HG02571 (cell line): Measurements from ENCODE around the gene NAPB.
A peak's percentile ranks its signal among the peaks of the same experiment; 100 is the strongest.

ENCODE experiments used
- ATAC-seq: cut with Tn5 transposase; IDR thresholded peaks from one replicate; pipeline ENCODE4 v1.9.1; 2021; ENCODE audit warnings: mild to moderate bottlenecking, moderate library complexity; ENCODE audit not compliant: unreplicated experiment

Gene NAPB

DNA sequence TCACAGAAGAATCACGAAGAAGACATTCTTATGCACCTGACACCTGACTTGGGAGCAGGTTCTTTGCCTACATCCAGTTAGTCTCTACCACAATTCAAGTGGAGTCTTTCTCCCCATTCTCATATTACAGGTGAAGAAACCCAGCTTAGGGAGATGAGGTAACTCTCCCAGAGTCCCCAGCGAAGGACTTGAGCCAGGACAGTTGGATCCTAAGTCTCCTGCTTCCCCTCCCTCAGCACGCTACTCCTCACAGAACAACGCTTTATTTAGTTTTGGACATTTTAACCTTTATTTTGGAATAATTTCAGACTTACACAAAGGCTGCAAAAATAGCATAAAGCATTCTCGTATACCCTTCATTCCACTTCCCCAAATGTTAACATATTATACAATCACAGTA is 17.4 kb upstream of the NAPB start:
- no peak for ATAC-seq

DNA sequence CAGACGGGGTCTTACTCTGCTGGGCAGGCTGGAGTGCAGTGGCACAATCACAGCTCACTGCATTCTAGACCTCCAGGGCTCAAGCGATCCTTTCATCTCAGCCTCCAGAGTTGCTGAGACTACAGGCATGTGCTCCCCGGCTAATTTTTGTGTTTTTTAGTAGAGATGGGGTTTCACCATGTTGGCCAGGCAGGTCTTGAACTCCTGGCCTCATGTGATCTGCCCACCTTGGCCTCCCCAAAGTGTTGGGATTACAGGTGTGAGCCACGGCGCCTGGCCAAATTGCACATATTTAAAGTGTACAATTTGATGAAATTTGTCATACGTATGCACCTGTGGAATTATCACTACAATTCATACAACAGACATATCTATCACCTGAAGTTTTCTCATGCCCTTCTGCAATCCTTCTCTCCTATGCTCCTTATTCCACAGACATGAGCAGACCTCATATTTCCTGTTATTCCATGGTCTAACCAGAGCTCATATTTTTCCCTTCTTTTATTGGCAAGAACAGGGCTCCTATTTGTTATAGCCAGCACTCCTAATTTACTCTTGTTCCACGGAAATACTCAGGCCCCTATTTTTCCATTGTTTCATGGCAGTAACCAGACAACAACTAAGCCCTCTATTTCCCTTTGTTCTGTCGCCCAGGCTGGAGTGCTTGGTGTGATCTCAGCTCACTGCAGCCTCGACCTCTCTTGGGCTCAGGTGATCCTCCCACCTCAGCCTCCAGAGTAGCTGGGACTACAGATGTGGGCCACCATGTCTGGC is 16.0 kb upstream of the NAPB start:
- ATAC-seq = no peak

- ATAC-seq = no peak
These were observed 15.4 kb upstream of the NAPB start for GRCh38 chr20:23436681-23437080.

DNA sequence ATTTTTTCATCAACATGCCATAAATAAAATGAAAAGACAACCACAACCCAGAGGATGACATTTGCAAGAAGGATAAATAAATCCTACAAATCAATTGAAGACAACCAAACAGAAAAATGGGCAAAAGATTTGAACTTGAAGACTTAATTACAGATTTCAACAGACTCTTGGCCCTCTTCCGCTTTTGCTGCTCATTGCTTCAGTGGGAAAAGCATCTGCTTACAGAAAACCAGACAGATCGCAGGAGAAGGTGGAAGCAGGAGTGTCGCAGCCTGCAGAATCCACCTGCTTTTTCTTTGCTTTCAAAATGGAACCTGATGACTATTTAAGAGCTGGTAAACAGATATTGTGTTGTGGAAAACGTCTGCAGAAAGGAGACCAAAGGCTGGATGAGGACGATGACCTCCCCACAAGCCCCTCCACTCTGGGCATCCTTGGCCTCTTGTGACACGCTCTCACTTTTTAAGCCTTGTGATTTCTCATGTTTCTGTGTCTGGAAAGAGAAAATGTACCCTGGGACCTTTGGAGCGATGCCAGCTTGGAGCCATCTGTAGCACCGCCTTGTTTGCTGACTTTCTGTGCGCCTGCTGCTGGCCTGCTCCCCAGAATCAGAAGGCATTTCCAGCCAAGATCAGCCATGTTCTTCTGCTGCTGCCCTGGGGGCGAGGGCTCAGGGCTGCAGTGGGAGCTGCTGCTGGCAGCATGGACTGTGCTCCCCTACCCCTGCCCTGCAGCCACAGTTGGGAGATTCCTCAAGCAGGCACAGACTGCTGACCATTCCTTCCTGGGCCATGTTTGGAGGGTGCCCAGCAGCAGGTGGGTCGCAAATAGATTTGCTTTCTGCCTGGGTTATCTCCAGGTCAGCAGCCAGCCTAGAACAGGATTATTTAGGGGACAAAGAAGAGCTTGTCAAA is 14.6 kb upstream of the NAPB start:
- ATAC-seq = no peak

DNA sequence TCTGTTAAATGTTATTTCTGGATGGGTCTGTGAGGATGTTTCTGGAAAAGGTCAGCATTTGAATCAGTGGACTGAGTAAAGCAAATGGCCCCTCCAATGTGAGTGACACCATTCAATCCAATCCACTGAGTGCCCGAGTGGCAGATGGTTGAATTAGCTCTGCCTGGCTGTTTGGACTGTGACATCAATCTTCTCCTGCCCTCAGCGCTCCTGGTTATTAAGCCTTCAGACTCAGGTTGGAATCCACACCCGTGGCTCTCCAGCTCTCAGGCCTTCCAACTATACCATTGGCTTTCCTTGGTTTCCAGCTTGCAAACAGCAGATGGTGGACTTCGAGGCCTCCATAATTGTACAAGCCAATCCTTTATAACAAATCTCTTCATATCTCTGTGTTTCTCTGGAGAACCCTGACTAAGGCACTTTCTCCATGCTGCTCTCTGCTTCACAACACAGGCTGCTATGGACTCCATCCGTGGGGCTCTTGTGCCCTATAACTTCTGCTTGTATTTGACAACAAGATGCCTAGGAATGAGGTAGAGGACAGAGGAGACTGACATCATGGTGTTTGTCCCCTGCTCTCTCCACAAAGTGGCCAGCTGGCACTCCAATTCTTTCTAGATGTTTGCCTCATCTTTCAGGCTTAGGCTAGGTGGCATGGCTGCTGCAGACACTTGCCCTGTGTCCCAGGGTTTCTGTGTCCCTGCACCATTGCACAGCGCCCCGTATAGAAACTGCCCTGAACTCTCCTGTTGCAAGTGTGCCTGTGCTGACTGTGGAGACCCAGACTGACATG is 13.4 kb upstream of the NAPB start:
- no peak for ATAC-seq

- no peak for ATAC-seq
These were observed 12.3 kb upstream of the NAPB start for GRCh38 chr20:23433628-23434027.

DNA sequence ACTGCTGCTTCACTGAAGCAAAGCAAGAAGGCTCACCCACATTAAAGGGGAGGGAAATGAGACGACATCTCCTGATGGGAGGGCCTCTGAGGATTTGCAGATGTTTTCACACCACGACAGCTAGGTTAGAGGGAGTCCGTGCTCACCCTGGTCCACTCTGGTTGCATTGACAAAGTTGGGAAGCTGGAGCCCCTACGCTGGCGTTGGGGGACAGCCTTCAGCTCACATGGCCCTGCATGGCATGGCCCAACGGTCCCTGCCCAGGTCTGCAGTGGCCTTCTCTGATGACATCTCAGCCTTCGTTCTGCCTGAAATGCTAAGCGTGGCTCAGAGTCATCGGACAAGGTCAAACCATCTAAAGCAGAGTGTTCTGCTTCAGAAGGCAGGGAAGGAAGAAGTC is 3.8 kb upstream of the NAPB start:
- no peak for ATAC-seq

GRCh38 chr20:23419995-23420901 is 1.0 kb downstream of the NAPB start:
- peak; percentile 34 for ATAC-seq

- no peak for ATAC-seq
These were observed 1.7 kb downstream of the NAPB start for GRCh38 chr20:23419657-23419994.

DNA sequence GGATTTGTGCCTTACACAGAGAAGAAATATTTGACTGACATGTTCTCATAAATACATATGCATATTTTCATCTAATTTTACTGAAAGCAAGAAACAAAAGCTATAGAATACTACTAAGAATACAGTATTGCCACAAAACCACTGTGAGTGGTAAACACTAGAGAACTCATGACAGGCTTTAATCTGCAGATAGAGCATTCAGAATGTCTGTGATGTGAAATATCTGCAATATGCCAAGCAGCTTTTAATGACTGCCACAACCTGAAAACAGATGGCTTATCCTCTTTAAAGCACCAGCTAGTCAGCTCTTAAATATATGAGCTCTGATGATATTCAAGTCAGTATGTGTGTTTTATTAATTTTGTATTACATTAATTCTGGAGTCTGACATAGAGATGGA is 3.4 kb downstream of the NAPB start:
- ATAC-seq = no peak

DNA sequence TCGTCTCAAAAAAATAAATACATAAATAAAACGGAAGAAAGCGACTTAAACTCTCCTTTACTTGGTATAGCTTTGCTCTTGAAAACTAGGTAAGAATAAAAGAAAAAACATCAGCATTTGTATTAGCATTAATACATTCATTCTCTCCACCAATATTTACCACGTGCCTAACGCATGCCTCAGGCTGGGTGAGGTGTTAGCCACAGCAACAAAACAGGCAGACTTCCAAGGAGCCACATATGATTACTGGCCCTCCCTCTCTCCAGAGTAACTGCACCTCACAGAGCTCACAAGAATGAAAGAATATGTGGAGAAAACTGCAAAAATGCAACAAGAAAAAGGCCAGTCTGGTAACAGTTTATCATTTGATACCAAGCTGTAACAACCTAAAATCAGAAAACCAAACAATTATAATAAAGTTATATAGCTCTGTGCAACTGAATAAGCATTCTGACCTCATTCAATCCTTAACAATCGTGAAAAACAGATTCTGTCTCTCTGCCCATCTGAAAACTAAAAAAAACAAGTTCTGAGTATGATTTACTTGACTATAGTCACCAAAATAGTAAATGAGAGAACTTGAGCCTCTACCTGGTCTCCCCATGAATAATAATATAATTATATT is 5.2 kb downstream of the NAPB start:
- no peak for ATAC-seq

GRCh38 chr20:23415555-23415954 is 5.7 kb downstream of the NAPB start:
- no peak for ATAC-seq

DNA sequence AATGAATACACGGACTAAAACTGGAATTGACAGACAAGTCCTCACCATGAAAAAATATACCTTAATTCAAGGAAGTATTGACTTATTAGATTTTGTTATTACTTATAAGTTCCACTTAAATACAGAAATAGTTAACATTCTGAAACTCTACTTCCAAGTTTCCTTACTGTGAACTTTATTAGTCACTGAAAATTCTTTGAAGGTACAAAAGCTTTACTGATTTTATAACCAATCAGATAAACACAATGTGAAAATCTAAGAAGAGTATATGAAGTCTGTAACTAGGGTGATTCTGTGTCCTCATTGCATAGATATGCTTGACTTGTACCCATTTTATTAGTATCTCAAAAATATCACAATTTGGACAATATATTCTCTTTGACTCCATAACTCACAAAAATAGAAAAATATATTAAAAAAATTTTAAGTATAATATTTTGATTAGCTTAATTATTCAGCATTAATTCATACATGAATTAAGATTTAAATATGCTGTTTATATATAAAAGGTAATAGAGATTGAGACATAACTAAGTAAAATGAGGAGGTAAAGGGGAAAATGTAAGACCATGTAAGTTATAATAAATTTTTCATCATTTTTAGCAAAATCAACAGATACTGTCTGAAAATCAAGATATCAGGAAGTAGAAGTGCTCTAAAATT is 6.6 kb downstream of the NAPB start:
- no peak for ATAC-seq

DNA sequence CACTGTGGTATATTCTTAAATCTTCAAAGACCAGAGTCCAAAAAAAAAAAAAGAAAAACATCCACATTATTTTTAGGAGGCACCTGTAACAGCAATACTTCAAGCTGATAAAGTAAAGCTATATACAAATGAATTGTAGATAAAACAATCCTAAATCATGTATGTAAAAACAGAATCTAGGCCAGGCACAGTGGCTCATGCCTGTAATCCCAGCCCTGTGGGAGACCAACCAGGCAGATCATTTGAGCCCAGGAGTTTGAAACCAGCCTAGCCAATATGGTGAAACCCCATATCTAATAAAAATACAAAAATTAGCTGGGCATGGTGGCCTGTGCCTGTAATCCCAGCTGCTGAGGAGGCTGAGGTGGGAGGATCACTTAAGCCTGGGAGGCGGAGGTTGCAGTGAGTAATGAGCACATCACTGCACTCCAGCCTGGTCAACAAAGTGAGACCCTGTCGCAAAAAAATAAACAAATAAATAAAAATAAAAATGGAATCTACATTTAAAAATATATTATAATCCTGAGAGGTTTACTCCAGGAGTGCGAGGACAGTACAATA is 7.3 kb downstream of the NAPB start:
- no peak for ATAC-seq

GRCh38 chr20:23412026-23412425 is 9.3 kb downstream of the NAPB start:
- no peak for ATAC-seq

GRCh38 chr20:23410916-23411695 is 10.2 kb downstream of the NAPB start:
- no peak for ATAC-seq

GRCh38 chr20:23409800-23410199 is 11.5 kb downstream of the NAPB start:
- no peak for ATAC-seq

GRCh38 chr20:23408957-23409356 is 12.3 kb downstream of the NAPB start:
- ATAC-seq = no peak
